Neural cell (in vitro differentiated cells): ENCODE data around the gene CFAP61. TPM values are rescaled to one million over a fixed set of nuclear protein-coding genes. Genes with fewer than 3 reads are reported as not detected.

Experiments
- H2AFZ ChIP-seq: fragments of 200-600, 300-800 bp; sonication (generic), shearing (Covaris generic); 2 replicates; pipeline ENCODE4 v1.6.0; 2014; ENCODE audit warnings: low read depth, mild to moderate bottlenecking, antibody characterized with exemption, low read length, moderate library complexity
- H3F3A ChIP-seq: fragments of 200-600 bp; shearing (Covaris generic); 2 replicates; pipeline ENCODE4 v1.6.1; 2016; ENCODE audit warnings: mild to moderate bottlenecking, moderate library complexity, mixed read lengths, antibody characterized with exemption, low read length; ENCODE audit not compliant: insufficient read depth, poor library complexity, severe bottlenecking
- H3K27ac ChIP-seq: fragments of 200-600, 300-800 bp; sonication (generic), shearing (Covaris generic); 2 replicates; pipeline ENCODE4 v1.5.1; 2014; ENCODE audit warnings: mild to moderate bottlenecking, low read length, moderate library complexity
- H3K27me3 ChIP-seq: fragments of 300-800, 200-600 bp; sonication (generic), shearing (Covaris generic); 2 replicates; pipeline ENCODE4 v1.6.0; 2014; ENCODE audit warnings: mild to moderate bottlenecking, low read depth, low read length, moderate library complexity; ENCODE audit not compliant: insufficient read depth
- H3K36me3 ChIP-seq: fragments of 300-800, 200-600 bp; sonication (generic), shearing (Covaris generic); 2 replicates; pipeline ENCODE4 v1.5.1; 2014; ENCODE audit warnings: mild to moderate bottlenecking, antibody characterized with exemption, low read length, moderate library complexity; ENCODE audit not compliant: insufficient read depth
- H3K4me2 ChIP-seq: fragments of 300-800, 200-600 bp; sonication (generic), shearing (Covaris generic); 2 replicates; pipeline ENCODE4 v1.6.0; 2014; ENCODE audit warnings: mild to moderate bottlenecking, low read length
- H3K4me3 ChIP-seq: fragments of 300-800, 200-600 bp; sonication (generic), shearing (Covaris generic); 2 replicates; pipeline ENCODE4 v1.5.1; 2014; ENCODE audit warnings: mild to moderate bottlenecking, low read length, moderate library complexity
- H3K79me2 ChIP-seq: fragments of 200-600 bp; shearing (Covaris generic); replicated peaks from 2 replicates; pipeline ENCODE4 v1.6.0; 2014; ENCODE audit warnings: mild to moderate bottlenecking, low read length, moderate library complexity; ENCODE audit not compliant: insufficient read depth
- H3K9ac ChIP-seq: fragments of 300-800, 200-600 bp; sonication (generic), shearing (Covaris generic); 2 replicates; pipeline ENCODE4 v1.6.1; 2016; ENCODE audit warnings: mild to moderate bottlenecking, low read length, mixed read lengths
- H3K9me2 ChIP-seq: fragments of 200-600 bp; shearing (Covaris generic); 2 replicates; pipeline ENCODE4 v1.6.1; 2016; ENCODE audit warnings: mild to moderate bottlenecking, low read length, mixed read lengths; ENCODE audit not compliant: insufficient read depth
- H3K9me3 ChIP-seq: fragments of 200-600, 300-800 bp; sonication (generic), shearing (Covaris generic); 2 replicates; pipeline ENCODE4 v1.6.1; 2016; ENCODE audit warnings: mild to moderate bottlenecking, mixed run types, low read length, moderate library complexity, mixed read lengths
- H4K20me1 ChIP-seq: fragments of 200-600 bp; shearing (Covaris generic); 2 replicates; pipeline ENCODE4 v1.6.1; 2016; ENCODE audit warnings: mild to moderate bottlenecking, mixed run types; ENCODE audit not compliant: insufficient read depth
- EP300 ChIP-seq: fragments of 450-650 bp; conservative IDR thresholded peaks from 2 replicates; pipeline ENCODE4 v1.6.1; 2014; ENCODE audit warnings: antibody characterized with exemption, mild to moderate bottlenecking, moderate library complexity; ENCODE audit not compliant: poor library complexity, severe bottlenecking
- EZH2 ChIP-seq: fragments of 200-600, 300-800 bp; shearing (Covaris generic), sonication (generic); IDR thresholded peaks from 2 replicates; pipeline ENCODE4 v1.6.1; 2014; ENCODE audit warnings: antibody characterized with exemption, low read length, borderline replicate concordance, mild to moderate bottlenecking; ENCODE audit not compliant: insufficient read depth, poor library complexity, severe bottlenecking
- MXI1 ChIP-seq: fragments of 450-650 bp; conservative IDR thresholded peaks from 2 replicates; pipeline ENCODE4 v1.6.1; 2014; ENCODE audit warnings: antibody characterized with exemption, mild to moderate bottlenecking; ENCODE audit not compliant: poor library complexity, severe bottlenecking
- POLR2AphosphoS5 ChIP-seq: IDR thresholded peaks from 2 replicates; pipeline ENCODE4 v1.6.1; 2012
- RAD21 ChIP-seq: fragments of 450-650 bp; conservative IDR thresholded peaks from 2 replicates; pipeline ENCODE4 v1.6.1; 2014; ENCODE audit warnings: antibody characterized with exemption, mild to moderate bottlenecking, moderate library complexity
- SMC3 ChIP-seq: fragments of 450-650 bp; conservative IDR thresholded peaks from 2 replicates; pipeline ENCODE4 v1.6.1; 2014; ENCODE audit warnings: antibody characterized with exemption, mild to moderate bottlenecking, moderate library complexity; ENCODE audit not compliant: poor library complexity
- TAF1 ChIP-seq: IDR thresholded peaks from 2 replicates; pipeline ENCODE4 v1.6.1; 2012; ENCODE audit warnings: low read depth
- polyA plus RNA-seq: library from polyadenylated mRNA; depleted of rRNA; stranded (reverse); fragments of >200 nt; gene quantifications from 2 replicates; pipeline ENCODE4 v1.2.3, GENCODE V29; 2014
- TF ChIP-seq, protein P1 (sequence below): IDR thresholded peaks from 2 replicates; pipeline ENCODE4 v1.6.1; 2012; ENCODE audit warnings: borderline replicate concordance
- TF ChIP-seq, protein P2 (sequence below): fragments of 450-650 bp; IDR thresholded peaks from 2 replicates; pipeline ENCODE4 v1.5.1; 2014; ENCODE audit warnings: antibody characterized with exemption, mild to moderate bottlenecking, moderate library complexity; ENCODE audit not compliant: poor library complexity, severe bottlenecking

The CFAP61 gene
- polyA plus RNA-seq, 1 donor from 2014 or later: 0.42 TPM

DNA sequence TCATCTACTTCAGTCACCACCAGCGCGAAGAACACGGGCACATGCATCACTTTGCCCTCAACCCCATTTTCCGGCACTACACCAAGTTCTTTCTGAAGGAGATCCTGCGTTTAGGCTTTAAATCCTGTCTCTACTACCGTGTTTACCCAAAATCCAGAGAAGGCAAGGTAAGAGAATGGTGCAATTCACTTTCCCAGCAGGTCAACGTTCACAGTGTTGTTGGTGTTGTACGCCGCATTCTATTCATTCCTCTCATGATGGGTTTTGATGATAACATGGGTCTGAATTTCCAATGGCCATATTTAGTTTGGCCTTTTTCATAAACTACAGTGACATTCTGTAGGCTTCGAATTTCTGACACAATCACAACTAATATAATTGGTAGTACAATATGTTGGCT, 144.3 kb downstream of the CFAP61 start:
- TF ChIP-seq TAF1 (no peak), RAD21 (no peak), EZH2 (no peak), POLR2AphosphoS5 (no peak), SMC3 (no peak), EP300 (no peak), MXI1 (no peak)
- TF ChIP-seq, protein P1, sequence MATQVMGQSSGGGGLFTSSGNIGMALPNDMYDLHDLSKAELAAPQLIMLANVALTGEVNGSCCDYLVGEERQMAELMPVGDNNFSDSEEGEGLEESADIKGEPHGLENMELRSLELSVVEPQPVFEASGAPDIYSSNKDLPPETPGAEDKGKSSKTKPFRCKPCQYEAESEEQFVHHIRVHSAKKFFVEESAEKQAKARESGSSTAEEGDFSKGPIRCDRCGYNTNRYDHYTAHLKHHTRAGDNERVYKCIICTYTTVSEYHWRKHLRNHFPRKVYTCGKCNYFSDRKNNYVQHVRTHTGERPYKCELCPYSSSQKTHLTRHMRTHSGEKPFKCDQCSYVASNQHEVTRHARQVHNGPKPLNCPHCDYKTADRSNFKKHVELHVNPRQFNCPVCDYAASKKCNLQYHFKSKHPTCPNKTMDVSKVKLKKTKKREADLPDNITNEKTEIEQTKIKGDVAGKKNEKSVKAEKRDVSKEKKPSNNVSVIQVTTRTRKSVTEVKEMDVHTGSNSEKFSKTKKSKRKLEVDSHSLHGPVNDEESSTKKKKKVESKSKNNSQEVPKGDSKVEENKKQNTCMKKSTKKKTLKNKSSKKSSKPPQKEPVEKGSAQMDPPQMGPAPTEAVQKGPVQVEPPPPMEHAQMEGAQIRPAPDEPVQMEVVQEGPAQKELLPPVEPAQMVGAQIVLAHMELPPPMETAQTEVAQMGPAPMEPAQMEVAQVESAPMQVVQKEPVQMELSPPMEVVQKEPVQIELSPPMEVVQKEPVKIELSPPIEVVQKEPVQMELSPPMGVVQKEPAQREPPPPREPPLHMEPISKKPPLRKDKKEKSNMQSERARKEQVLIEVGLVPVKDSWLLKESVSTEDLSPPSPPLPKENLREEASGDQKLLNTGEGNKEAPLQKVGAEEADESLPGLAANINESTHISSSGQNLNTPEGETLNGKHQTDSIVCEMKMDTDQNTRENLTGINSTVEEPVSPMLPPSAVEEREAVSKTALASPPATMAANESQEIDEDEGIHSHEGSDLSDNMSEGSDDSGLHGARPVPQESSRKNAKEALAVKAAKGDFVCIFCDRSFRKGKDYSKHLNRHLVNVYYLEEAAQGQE: no peak
- TF ChIP-seq, protein P2, sequence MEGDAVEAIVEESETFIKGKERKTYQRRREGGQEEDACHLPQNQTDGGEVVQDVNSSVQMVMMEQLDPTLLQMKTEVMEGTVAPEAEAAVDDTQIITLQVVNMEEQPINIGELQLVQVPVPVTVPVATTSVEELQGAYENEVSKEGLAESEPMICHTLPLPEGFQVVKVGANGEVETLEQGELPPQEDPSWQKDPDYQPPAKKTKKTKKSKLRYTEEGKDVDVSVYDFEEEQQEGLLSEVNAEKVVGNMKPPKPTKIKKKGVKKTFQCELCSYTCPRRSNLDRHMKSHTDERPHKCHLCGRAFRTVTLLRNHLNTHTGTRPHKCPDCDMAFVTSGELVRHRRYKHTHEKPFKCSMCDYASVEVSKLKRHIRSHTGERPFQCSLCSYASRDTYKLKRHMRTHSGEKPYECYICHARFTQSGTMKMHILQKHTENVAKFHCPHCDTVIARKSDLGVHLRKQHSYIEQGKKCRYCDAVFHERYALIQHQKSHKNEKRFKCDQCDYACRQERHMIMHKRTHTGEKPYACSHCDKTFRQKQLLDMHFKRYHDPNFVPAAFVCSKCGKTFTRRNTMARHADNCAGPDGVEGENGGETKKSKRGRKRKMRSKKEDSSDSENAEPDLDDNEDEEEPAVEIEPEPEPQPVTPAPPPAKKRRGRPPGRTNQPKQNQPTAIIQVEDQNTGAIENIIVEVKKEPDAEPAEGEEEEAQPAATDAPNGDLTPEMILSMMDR: no peak
- H3K9ac ChIP-seq: no peak overlapping the region

DNA sequence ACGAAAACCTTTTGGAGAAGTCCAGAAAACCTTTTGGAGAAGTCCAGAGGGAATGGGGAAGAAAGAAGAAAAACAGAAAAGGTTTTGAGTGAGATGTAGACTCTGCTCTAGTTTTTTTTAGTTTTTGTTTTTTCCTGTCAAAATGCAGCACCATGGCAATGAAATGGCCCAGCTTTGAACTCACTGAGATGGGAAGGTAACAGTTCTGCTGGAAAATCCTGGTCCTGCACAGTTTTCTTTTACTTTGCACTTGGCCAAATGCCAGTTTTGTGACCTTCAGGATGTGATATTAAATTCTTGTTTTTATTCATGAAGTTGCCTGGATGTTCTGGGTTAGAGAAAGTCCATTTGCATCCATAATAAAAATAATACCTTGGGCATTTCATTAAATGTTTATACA, 145.7 kb downstream of the CFAP61 start:
- no peaks in the 10 kb centered on the region for H3K79me2 ChIP-seq
- H3F3A ChIP-seq: no peaks in the 10 kb centered on the region

More for the DNA sequence above, 144.3 kb downstream of the CFAP61 start:
- H3K9me2 ChIP-seq: no peaks in the 10 kb centered on the region
- H3K4me3 ChIP-seq: no peak overlapping the region
- H3K9me3 ChIP-seq: no peaks in the 10 kb centered on the region
- H4K20me1 ChIP-seq: no peaks in the 10 kb centered on the region
- H2AFZ ChIP-seq: no peak overlapping the region
- no peak overlapping the region for H3K4me2 ChIP-seq
- no peak overlapping the region for H3K27ac ChIP-seq
- no peaks in the 10 kb centered on the region for H3K27me3 ChIP-seq
- no peaks in the 10 kb centered on the region for H3F3A ChIP-seq
- H3K36me3 ChIP-seq: no peaks in the 10 kb centered on the region
- H3K79me2 ChIP-seq: no peaks in the 10 kb centered on the region

More for the DNA sequence above, 145.7 kb downstream of the CFAP61 start:
- Histone ChIP-seq H3K9me2 (no peaks in the 10 kb centered on the region), H3K27ac (no peak overlapping the region), H3K27me3 (no peaks in the 10 kb centered on the region), H3K9ac (no peak overlapping the region), H3K4me3 (no peak overlapping the region), H3K36me3 (no peaks in the 10 kb centered on the region), H3K4me2 (no peak overlapping the region), H4K20me1 (no peaks in the 10 kb centered on the region), H3K9me3 (no peaks in the 10 kb centered on the region), H2AFZ (no peak overlapping the region)
- TF ChIP-seq TAF1: no peak
- TF ChIP-seq POLR2AphosphoS5: no peak
- TF ChIP-seq SMC3: no peak
- TF ChIP-seq RAD21: no peak
- TF ChIP-seq EZH2: no peak
- TF ChIP-seq, protein P1: no peak
